HFFc6 (cell line): ENCODE measurements around the gene PCDH9. TPM values are rescaled to one million over a fixed set of nuclear protein-coding genes. Genes with fewer than 3 reads are reported as not detected.

Experiments
- DNase-seq: peaks from one replicate; pipeline ENCODE4 v3.0.0-alpha.2; 2018
- H3K27ac Mint-ChIP-seq: 2 replicates; pipeline ENCODE4 v1.8.0; 2020; ENCODE audit warnings: mild to moderate bottlenecking, mixed read lengths
- H3K27me3 Mint-ChIP-seq: 2 replicates; pipeline ENCODE4 v1.8.0; 2021; ENCODE audit warnings: mild to moderate bottlenecking, moderate library complexity, mixed read lengths; ENCODE audit not compliant: insufficient read depth
- H3K36me3 Mint-ChIP-seq: 2 replicates; pipeline ENCODE4 v1.8.0; 2021; ENCODE audit warnings: low read depth, mixed read lengths
- H3K4me1 Mint-ChIP-seq: 2 replicates; pipeline ENCODE4 v1.8.0; 2020; ENCODE audit warnings: low read depth, mixed read lengths
- H3K4me3 Mint-ChIP-seq: 2 replicates; pipeline ENCODE4 v1.8.0; 2020; ENCODE audit warnings: mild to moderate bottlenecking, moderate library complexity, mixed read lengths
- H3K9me3 Mint-ChIP-seq: 2 replicates; pipeline ENCODE4 v1.8.0; 2020; ENCODE audit warnings: mild to moderate bottlenecking, mixed read lengths
- total RNA-seq, 6 experiments: library from RNA; stranded (reverse); fragmentation: NEBNext Ultra II Directional; extraction: Animal tissue kit (Norgen Biotek cat#: 25700); gene quantifications; 2 replicates in 1 of 6; 3 replicates in 5 of 6; pipeline ENCODE4 v1.2.3, GENCODE V29; 2021
- TF ChIP-seq, protein P1 (sequence below): fragments of 200-600 bp; sonication (generic); IDR thresholded peaks from 2 replicates; pipeline ENCODE4 v1.5.0; 2021; ENCODE audit warnings: antibody characterized with exemption, mild to moderate bottlenecking

PCDH9 gene
- total RNA-seq, 6 experiments from 2014 or later = 2.0 to 6.7 (median 2.6) TPM

- no peaks in the 10 kb centered on the region for H3K9me3 Mint-ChIP-seq
- H3K4me3 Mint-ChIP-seq = no peak overlapping the region
These were observed 30.0 kb downstream of the PCDH9 start for GRCh38 chr13:67200183-67200582.

GRCh38 chr13:67197704-67198103 is 32.4 kb downstream of the PCDH9 start:
- Mint-ChIP-seq H3K4me3 (no peak overlapping the region), H3K27ac (no peak overlapping the region), H3K9me3 (no peaks in the 10 kb centered on the region), H3K4me1 (no peaks in the 10 kb centered on the region), H3K36me3 (no peaks in the 10 kb centered on the region), H3K27me3 (no peaks in the 10 kb centered on the region)
- TF ChIP-seq, protein P1, sequence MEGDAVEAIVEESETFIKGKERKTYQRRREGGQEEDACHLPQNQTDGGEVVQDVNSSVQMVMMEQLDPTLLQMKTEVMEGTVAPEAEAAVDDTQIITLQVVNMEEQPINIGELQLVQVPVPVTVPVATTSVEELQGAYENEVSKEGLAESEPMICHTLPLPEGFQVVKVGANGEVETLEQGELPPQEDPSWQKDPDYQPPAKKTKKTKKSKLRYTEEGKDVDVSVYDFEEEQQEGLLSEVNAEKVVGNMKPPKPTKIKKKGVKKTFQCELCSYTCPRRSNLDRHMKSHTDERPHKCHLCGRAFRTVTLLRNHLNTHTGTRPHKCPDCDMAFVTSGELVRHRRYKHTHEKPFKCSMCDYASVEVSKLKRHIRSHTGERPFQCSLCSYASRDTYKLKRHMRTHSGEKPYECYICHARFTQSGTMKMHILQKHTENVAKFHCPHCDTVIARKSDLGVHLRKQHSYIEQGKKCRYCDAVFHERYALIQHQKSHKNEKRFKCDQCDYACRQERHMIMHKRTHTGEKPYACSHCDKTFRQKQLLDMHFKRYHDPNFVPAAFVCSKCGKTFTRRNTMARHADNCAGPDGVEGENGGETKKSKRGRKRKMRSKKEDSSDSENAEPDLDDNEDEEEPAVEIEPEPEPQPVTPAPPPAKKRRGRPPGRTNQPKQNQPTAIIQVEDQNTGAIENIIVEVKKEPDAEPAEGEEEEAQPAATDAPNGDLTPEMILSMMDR = no peak
- DNase-seq = no peak

More at GRCh38 chr13:67200183-67200582, 30.0 kb downstream of the PCDH9 start:
- no peak for DNase-seq
- TF ChIP-seq, protein P1 = no peak
- Mint-ChIP-seq H3K36me3 (no peaks in the 10 kb centered on the region), H3K4me1 (no peaks in the 10 kb centered on the region), H3K27ac (no peak overlapping the region), H3K27me3 (no peaks in the 10 kb centered on the region)

- no peaks in the 10 kb centered on the region for H3K36me3 Mint-ChIP-seq
- H3K27me3 Mint-ChIP-seq = no peaks in the 10 kb centered on the region
- TF ChIP-seq, protein P1 = no peak
- no peaks in the 10 kb centered on the region for H3K4me1 Mint-ChIP-seq
- no peak overlapping the region for H3K27ac Mint-ChIP-seq
- H3K9me3 Mint-ChIP-seq = no peaks in the 10 kb centered on the region
- no peak overlapping the region for H3K4me3 Mint-ChIP-seq
- DNase-seq = no peak
These were observed 36.2 kb downstream of the PCDH9 start for GRCh38 chr13:67193979-67194378.

GRCh38 chr13:67192751-67193150 is 37.4 kb downstream of the PCDH9 start:
- H3K27ac Mint-ChIP-seq = no peak overlapping the region
- H3K9me3 Mint-ChIP-seq = no peaks in the 10 kb centered on the region
- H3K4me1 Mint-ChIP-seq = no peaks in the 10 kb centered on the region
- H3K36me3 Mint-ChIP-seq = no peaks in the 10 kb centered on the region
- TF ChIP-seq, protein P1 = no peak
- H3K27me3 Mint-ChIP-seq = no peaks in the 10 kb centered on the region
- no peak for DNase-seq
- H3K4me3 Mint-ChIP-seq = no peak overlapping the region

- no peaks in the 10 kb centered on the region for H3K27me3 Mint-ChIP-seq
- DNase-seq = no peak
- no peaks in the 10 kb centered on the region for H3K9me3 Mint-ChIP-seq
- no peak overlapping the region for H3K4me3 Mint-ChIP-seq
- H3K27ac Mint-ChIP-seq = no peak overlapping the region
- TF ChIP-seq, protein P1 = no peak
- H3K4me1 Mint-ChIP-seq = no peaks in the 10 kb centered on the region
- H3K36me3 Mint-ChIP-seq = no peaks in the 10 kb centered on the region
These were observed 43.1 kb downstream of the PCDH9 start for GRCh38 chr13:67186995-67187569.
